HCT116 (cell line): ENCODE measurements around the gene OTOGL. TPM values are rescaled to one million over a fixed set of nuclear protein-coding genes. Genes with fewer than 3 reads are reported as not detected.

Experiments used
- ATAC-seq: fragments of 200-7000 bp; cut with Tn5 transposase; 2 replicates; pipeline ENCODE4 v1.9.1; 2020; ENCODE audit warnings: mild to moderate bottlenecking, moderate library complexity
- BruUV-seq: library from RNA; stranded (reverse); fragments of 400-500 nt; replicated peaks from 2 replicates; lab custom pipeline; 2021; lab: Mats Ljungman, UMichigan
- CTCF ChIA-PET: fragments of 300-600 bp; sonication (Branson Sonifier 250); formaldehyde crosslinking; loops from one replicate; lab custom pipeline; 2021; ENCODE audit warnings: antibody characterized with exemption; lab: Charles Lee
- POLR2A ChIA-PET: fragments of 300-600, 350-600 bp; sonication (Branson Sonifier 250); formaldehyde crosslinking; loops from one replicate; lab custom pipeline; 2021; ENCODE audit warnings: antibody characterized with exemption; lab: Charles Lee
- RAD21 ChIA-PET, 2 experiments: fragments of 300-600 bp; sonication (Branson Sonifier 250); formaldehyde crosslinking; loops; one replicate each; lab custom pipeline; 2023; ENCODE audit warnings: low total read pairs in 2 of 2; ENCODE audit not compliant: uncharacterized antibody in 2 of 2, unreplicated experiment in 2 of 2, low non-redundant PET in 1 of 2; lab: Charles Lee
- DNase-seq: peaks from one replicate; pipeline ENCODE4 v3.0.0-alpha.2; 2010; ENCODE audit warnings: low read depth, low spot score
- H2AFZ ChIP-seq: fragments of 200-600 bp; shearing (Covaris generic), sonication (generic); 2 replicates; pipeline ENCODE4 v1.6.1; 2017; ENCODE audit warnings: low read depth, mixed run types, mixed read lengths, antibody characterized with exemption, low read length; ENCODE audit not compliant: poor library complexity, severe bottlenecking
- H3K27ac ChIP-seq: 2 replicates; pipeline ENCODE4 v1.5.1; 2012; ENCODE audit warnings: low read depth, low read length
- H3K27me3 ChIP-seq: fragments of 200-600 bp; sonication (generic); 2 replicates; pipeline ENCODE4 v1.6.1; 2016; ENCODE audit warnings: mixed run types, low read length, mixed read lengths; ENCODE audit not compliant: insufficient read depth
- H3K36me3 ChIP-seq, 2 experiments: fragments of 200-500 bp in 1 of 2; fragments of 200-600 bp in 1 of 2; sonication (Bioruptor generic) in 1 of 2; sonication (generic) in 1 of 2; 2 replicates each; pipeline versions ENCODE4 v1.5.1 to v1.6.1; 2014 to 2016; ENCODE audit warnings: low read length in 2 of 2, inconsistent platforms in 1 of 2, mixed read lengths in 1 of 2, mixed run types in 1 of 2; ENCODE audit not compliant: insufficient read depth in 2 of 2, control insufficient read depth in 1 of 2
- H3K4me1 ChIP-seq, 2 experiments: fragments of 200-600 bp in 1 of 2; sonication (generic) in 1 of 2; 2 replicates each; pipeline versions ENCODE4 v1.5.1 to v1.6.1; 2012 to 2017; ENCODE audit warnings: low read length in 2 of 2, inconsistent platforms in 1 of 2, mild to moderate bottlenecking in 1 of 2, mixed read lengths in 1 of 2, mixed run types in 1 of 2, moderate library complexity in 1 of 2; ENCODE audit not compliant: insufficient read depth in 2 of 2, control insufficient read depth in 1 of 2
- H3K4me2 ChIP-seq: fragments of 200-600 bp; sonication (generic); 2 replicates; pipeline ENCODE4 v1.6.1; 2017; ENCODE audit warnings: mixed run types, low read length, mixed read lengths
- H3K4me3 ChIP-seq, 2 experiments: fragments of 200-600 bp in 1 of 2; sonication (generic) in 1 of 2; replicated peaks in 1 of 2; 2 replicates each; pipeline ENCODE4 v1.5.1; 2011 to 2016; ENCODE audit warnings: low read length in 2 of 2, control low read depth in 1 of 2, low read depth in 1 of 2, mild to moderate bottlenecking in 1 of 2, mixed read lengths in 1 of 2, mixed run types in 1 of 2
- H3K79me2 ChIP-seq: fragments of 200-600 bp; sonication (generic); 2 replicates; pipeline ENCODE4 v1.6.1; 2017; ENCODE audit warnings: mild to moderate bottlenecking, mixed run types, low read length, moderate library complexity, mixed read lengths; ENCODE audit not compliant: insufficient read depth
- H3K9ac ChIP-seq: fragments of 200-600 bp; sonication (generic); 2 replicates; pipeline ENCODE4 v1.6.1; 2016; ENCODE audit warnings: low read length, mixed read lengths
- H3K9me2 ChIP-seq: fragments of 200-600 bp; sonication (generic), shearing (Covaris generic); 2 replicates; pipeline ENCODE4 v1.6.1; 2017; ENCODE audit warnings: mixed run types, mild to moderate bottlenecking, moderate library complexity; ENCODE audit not compliant: insufficient read depth
- H3K9me3 ChIP-seq, 2 experiments: fragments of 200-500 bp in 1 of 2; fragments of 200-600 bp in 1 of 2; sonication (Bioruptor generic) in 1 of 2; sonication (generic) in 1 of 2; 2 replicates each; pipeline ENCODE4 v1.6.1; 2014 to 2017; ENCODE audit warnings: low read length in 2 of 2, mixed read lengths in 2 of 2, inconsistent platforms in 1 of 2, low read depth in 1 of 2, mild to moderate bottlenecking in 1 of 2, mixed run types in 1 of 2, moderate library complexity in 1 of 2; ENCODE audit not compliant: control insufficient read depth in 1 of 2, insufficient read depth in 1 of 2
- H4K20me1 ChIP-seq: fragments of 200-600 bp; sonication (generic), shearing (Covaris generic); 2 replicates; pipeline ENCODE4 v1.6.1; 2017; ENCODE audit warnings: mixed run types, mild to moderate bottlenecking, moderate library complexity; ENCODE audit not compliant: insufficient read depth
- ATF3 ChIP-seq: IDR thresholded peaks from 2 replicates; pipeline ENCODE4 v1.6.1; 2012
- CBX3 ChIP-seq: IDR thresholded peaks from 2 replicates; pipeline ENCODE4 v1.6.1; 2012; ENCODE audit warnings: low read depth
- CTCF ChIP-seq, 3 experiments: fragments of 200-600 bp in 1 of 3; sonication (generic) in 1 of 3; IDR thresholded peaks in 2 of 3; conservative IDR thresholded peaks in 1 of 3; 2 replicates each; pipeline ENCODE4 v1.5.1; 2012 to 2017; ENCODE audit warnings: low read depth in 2 of 3, low read length in 2 of 3, antibody characterized with exemption in 1 of 3, borderline replicate concordance in 1 of 3, control low read depth in 1 of 3, mild to moderate bottlenecking in 1 of 3, mixed read lengths in 1 of 3, mixed run types in 1 of 3, moderate library complexity in 1 of 3; ENCODE audit not compliant: insufficient read depth in 1 of 3
- EGR1 ChIP-seq: IDR thresholded peaks from 2 replicates; pipeline ENCODE4 v1.6.1; 2012; ENCODE audit warnings: low read depth
- ELF1 ChIP-seq: IDR thresholded peaks from 2 replicates; pipeline ENCODE4 v1.6.1; 2012; ENCODE audit warnings: low read depth, borderline replicate concordance
- EZH2phosphoT487 ChIP-seq: fragments of 200-600 bp; IDR thresholded peaks from 2 replicates; pipeline ENCODE4 v1.6.1; 2018; ENCODE audit warnings: antibody characterized with exemption, borderline replicate concordance
- JUND ChIP-seq: IDR thresholded peaks from 2 replicates; pipeline ENCODE4 v1.6.1; 2012
- MAX ChIP-seq: IDR thresholded peaks from 2 replicates; pipeline ENCODE4 v1.6.1; 2012
- POLR2A ChIP-seq: IDR thresholded peaks from 2 replicates; pipeline ENCODE4 v1.7.0; 2011; ENCODE audit warnings: borderline replicate concordance; ENCODE audit not compliant: insufficient read depth, insufficient read length; ENCODE audit errors: extremely low read depth
- POLR2AphosphoS5 ChIP-seq: IDR thresholded peaks from 2 replicates; pipeline ENCODE4 v1.6.1; 2011; ENCODE audit warnings: mild to moderate bottlenecking, low read depth, low read length, moderate library complexity
- RAD21 ChIP-seq: IDR thresholded peaks from 2 replicates; pipeline ENCODE4 v1.6.1; 2012; ENCODE audit warnings: low read depth, mild to moderate bottlenecking
- REST ChIP-seq: IDR thresholded peaks from 2 replicates; pipeline ENCODE4 v1.6.1; 2012; ENCODE audit warnings: low read depth
- SIN3A ChIP-seq: IDR thresholded peaks from 2 replicates; pipeline ENCODE4 v1.6.1; 2012; ENCODE audit warnings: low read depth
- SP1 ChIP-seq: IDR thresholded peaks from 2 replicates; pipeline ENCODE4 v1.6.1; 2012; ENCODE audit warnings: low read depth
- SRF ChIP-seq: IDR thresholded peaks from 2 replicates; pipeline ENCODE4 v1.6.1; 2012; ENCODE audit warnings: low read depth
- TCF7L2 ChIP-seq: IDR thresholded peaks from 2 replicates; pipeline ENCODE4 v1.7.0; 2011; ENCODE audit warnings: borderline replicate concordance, inconsistent platforms; ENCODE audit not compliant: insufficient read depth, insufficient read length; ENCODE audit errors: extremely low read depth
- YY1 ChIP-seq: IDR thresholded peaks from 2 replicates; pipeline ENCODE4 v1.6.1; 2011; ENCODE audit warnings: low read length, low read depth, moderate library complexity, mild to moderate bottlenecking; ENCODE audit not compliant: insufficient replicate concordance; ENCODE audit errors: extremely low read depth
- ZBTB33 ChIP-seq: IDR thresholded peaks from 2 replicates; pipeline ENCODE4 v1.6.1; 2011; ENCODE audit warnings: mild to moderate bottlenecking, low read length, moderate library complexity; ENCODE audit not compliant: insufficient replicate concordance; ENCODE audit errors: extremely low read depth
- ZFX ChIP-seq: fragments of 450-650 bp; IDR thresholded peaks from 2 replicates; pipeline ENCODE4 v1.6.1; 2017
- ZNF274 ChIP-seq: fragments of 200-500 bp; sonication (Bioruptor generic); IDR thresholded peaks from 2 replicates; pipeline ENCODE4 v1.6.1; 2014; ENCODE audit warnings: mild to moderate bottlenecking, low read depth, low read length, inconsistent platforms
- intact Hi-C: fragments of 100-400 bp; cut with micrococcal nuclease; formaldehyde crosslinking; loops from 2 replicates; pipeline ENCODE4 v1.10.0; 2022
- total RNA-seq: library from RNA; stranded (reverse); gene quantifications from one replicate; pipeline ENCODE4 v1.2.1, GENCODE V29; 2021; ENCODE audit not compliant: unreplicated experiment

Gene OTOGL
- total RNA-seq, 1 experiment from 2014 or later, result not detected

GRCh38 chr12:80189241-80189640 lies 89.9 kb downstream of the OTOGL start:
- no peaks in the 10 kb centered on the region for H3K27me3 ChIP-seq
- H3K9me3 ChIP-seq, result no peaks in the 10 kb centered on the region
- intact Hi-C loops, result loop anchor here (5.0 kb wide), 1 partner anchor 782 kb away; no protein-coding TSS in a partner anchor
- peaks cover 12 to 20% of the 10 kb centered on the region in 2 experiments; a peak in 3 of 4 replicates for H3K4me1 ChIP-seq
- no peaks in the 10 kb centered on the region for H3K9me2 ChIP-seq
- H3K9ac ChIP-seq, result no peak overlapping the region
- CTCF ChIA-PET, result no interaction called here
- no peak for DNase-seq
- H3K79me2 ChIP-seq, result no peaks in the 10 kb centered on the region
- POLR2A ChIA-PET, result no interaction called here
- no peak overlapping the region for H3K27ac ChIP-seq
- no peak for TF ChIP-seq ZBTB33
- no peak for TF ChIP-seq EZH2phosphoT487
- no peak for TF ChIP-seq SP1
- TF ChIP-seq RAD21, result no peak
- no peak for TF ChIP-seq ZFX
- TF ChIP-seq SRF, result no peak
- TF ChIP-seq SIN3A, result no peak
- no peak for TF ChIP-seq CTCF (IDR thresholded peaks at IDR 0.05 in 2 of 3, conservative IDR thresholded peaks at IDR 0.05 in 1 of 3; ENCODE audit: borderline replicate concordance in 1 of 3, insufficient read depth in 1 of 3, low read depth in 2 of 3, low read length in 2 of 3)
- no peak for TF ChIP-seq CBX3
- no peak for TF ChIP-seq ZNF274
- no peak for TF ChIP-seq REST
- TF ChIP-seq YY1, result no peak
- TF ChIP-seq POLR2A, result no peak
- no peak for TF ChIP-seq ELF1
- TF ChIP-seq JUND, result no peak
- TF ChIP-seq TCF7L2, result no peak
- TF ChIP-seq MAX, result no peak
- TF ChIP-seq EGR1, result no peak
- no peak for TF ChIP-seq POLR2AphosphoS5
- TF ChIP-seq ATF3, result no peak
- no peak overlapping the region for H2AFZ ChIP-seq
- no peaks in the 10 kb centered on the region for H3K36me3 ChIP-seq
- no peak for ATAC-seq
- no peaks in the 10 kb centered on the region for H4K20me1 ChIP-seq
- BruUV-seq, result no TSS peak
- H3K4me3 ChIP-seq, result no peak overlapping the region
- H3K4me2 ChIP-seq, result no peak overlapping the region
- RAD21 ChIA-PET, result no interaction called here
